Esophagus squamous epithelium (tissue), 5 donors: ENCODE data around the gene SHISA5. TPM values are rescaled to one million over a fixed set of nuclear protein-coding genes. Genes with fewer than 3 reads are reported as not detected.

Source experiments
- DNase-seq: peaks from one replicate; lab custom pipeline; 2025; lab: John Stamatoyannopoulos, UW
- H3K27ac ChIP-seq, 4 donors: fragments of 200-600 bp; sonication (generic); one replicate each; pipeline ENCODE4 v1.5.1; 2016 to 2019; ENCODE audit warnings: mild to moderate bottlenecking in 1 of 4
- H3K27me3 ChIP-seq, 4 donors: fragments of 200-600 bp; sonication (generic); 1 replicate in 3 of 4; 2 replicates in 1 of 4; pipeline versions ENCODE4 v1.5.1 to v1.6.0; 2017 to 2021; ENCODE audit warnings: antibody characterized with exemption in 1 of 4
- H3K36me3 ChIP-seq, 3 donors: fragments of 200-600 bp; sonication (generic); one replicate each; pipeline ENCODE4 v1.5.1; 2016 to 2019
- H3K4me1 ChIP-seq, 3 donors: fragments of 200-600 bp; sonication (generic); one replicate each; pipeline ENCODE4 v1.5.1; 2017 to 2019
- H3K4me3 ChIP-seq, 4 donors: fragments of 200-600 bp; sonication (generic); 1 replicate in 3 of 4; 2 replicates in 1 of 4; pipeline ENCODE4 v1.5.1; 2016 to 2019; ENCODE audit warnings: mild to moderate bottlenecking in 2 of 4, moderate library complexity in 1 of 4
- H3K9me3 ChIP-seq, 3 donors: fragments of 200-600 bp; sonication (generic); one replicate each; pipeline ENCODE4 v1.5.1; 2016 to 2019
- CTCF ChIP-seq, 6 experiments: fragments of 450-650 bp in 4 of 6; fragments of 200-600 bp in 2 of 6; sonication (generic) in 2 of 6; IDR thresholded peaks; one replicate each; pipeline ENCODE4 v1.5.1; 2016 to 2019; ENCODE audit warnings: antibody characterized with exemption in 6 of 6, mild to moderate bottlenecking in 4 of 6, moderate library complexity in 4 of 6
- POLR2A ChIP-seq, 4 donors: fragments of 450-650 bp; IDR thresholded peaks; one replicate each; pipeline ENCODE4 v1.6.1; 2017; ENCODE audit warnings: antibody characterized with exemption in 4 of 4, mild to moderate bottlenecking in 4 of 4, moderate library complexity in 3 of 4
- WGBS, 2 donors: methylation state at CpG; one replicate each; pipeline ENCODE4 v1.1.5; 2018; 5-methylcytosine and 5-hydroxymethylcytosine counted together
- intact Hi-C: fragments of 100-400 bp; cut with DNase I; formaldehyde crosslinking; loops from one replicate; pipeline ENCODE4 v1.15.0; 2022
- total RNA-seq, 4 donors: library from RNA; depleted of rRNA; stranded (reverse); fragments of >200 nt; gene quantifications; one replicate each; pipeline ENCODE4 v1.1.0, GENCODE V29; 2016
- donor health status: DM: yes; HTN: yes; CAD: no.

SHISA5 gene
- total RNA-seq, 4 donors from 2014 or later: 71.8 to 138 (median 115) TPM

- Histone ChIP-seq H3K27ac (peak overlapping the region; percentile 95 to 98 (median 96)), H3K36me3 (peaks cover 8 to 28% (median 13%) of the 10 kb centered on the region in 3 donors), H3K27me3 (no peaks in the 10 kb centered on the region), H3K9me3 (no peaks in the 10 kb centered on the region), H3K4me1 (peaks cover 60 to 93% (median 72%) of the 10 kb centered on the region in 3 donors), H3K4me3 (peak overlapping the region; percentile 67 to 90 (median 82))
- WGBS, 2 donors: 36 to 60% methylated on average over 7 to 9 of the region's 9 CpGs
- TF ChIP-seq POLR2A (IDR thresholded peaks at IDR 0.05): no peak
- no peak for TF ChIP-seq CTCF (IDR thresholded peaks at IDR 0.05)
- intact Hi-C loops: no loop called here
- DNase-seq: no peak
These were observed 76.4 kb downstream of the SHISA5 start for GRCh38 chr3:48427630-48427962.

DNA sequence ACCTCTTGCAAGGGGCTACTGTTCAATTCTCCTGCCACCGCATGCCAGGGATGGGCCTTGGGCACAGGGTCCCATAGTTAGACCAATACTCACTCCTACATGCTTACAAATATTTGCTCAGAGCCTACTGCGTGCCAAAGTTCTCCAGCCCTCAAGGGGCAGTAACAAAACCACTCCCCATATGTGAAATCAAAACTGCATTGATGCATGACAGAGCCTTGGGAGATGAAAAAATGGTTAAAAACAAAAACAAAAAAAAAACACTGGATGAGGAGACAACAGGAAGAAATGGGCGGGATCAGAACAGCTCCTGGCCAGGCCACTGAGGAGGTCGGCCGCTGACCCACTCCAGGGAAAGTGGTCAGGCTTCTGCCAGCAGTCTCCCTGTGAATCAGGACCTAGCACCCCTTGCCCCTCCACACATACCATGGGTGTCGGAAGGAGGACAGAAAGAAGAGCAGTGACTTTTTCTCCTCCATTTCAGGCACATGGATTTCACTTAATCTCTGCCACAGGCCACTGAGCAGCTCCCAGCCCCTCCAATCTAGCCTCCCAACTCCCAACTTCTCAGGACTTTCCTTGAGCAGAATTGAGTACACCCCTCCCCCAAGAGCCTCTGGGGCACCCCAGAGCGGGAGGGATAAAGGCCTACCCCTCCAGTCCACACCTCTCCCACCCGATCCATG lies 76.9 kb downstream of the SHISA5 start:
- intact Hi-C loops: no loop called here
- H3K27ac ChIP-seq: peak overlapping the region; percentile 95 to 98 (median 96)
- peak overlapping the region; percentile 67 to 90 (median 82) for H3K4me3 ChIP-seq
- peaks cover 8 to 33% (median 13%) of the 10 kb centered on the region in 3 donors for H3K36me3 ChIP-seq
- WGBS, 2 donors: 20 to 32% methylated on average over 7 to 8 of the region's 8 CpGs
- no peak for DNase-seq
- no peaks in the 10 kb centered on the region for H3K27me3 ChIP-seq
- TF ChIP-seq CTCF (IDR thresholded peaks at IDR 0.05): no peak
- no peak for TF ChIP-seq POLR2A (IDR thresholded peaks at IDR 0.05)
- H3K4me1 ChIP-seq: peaks cover 61 to 93% (median 73%) of the 10 kb centered on the region in 3 donors
- H3K9me3 ChIP-seq: no peaks in the 10 kb centered on the region

DNA sequence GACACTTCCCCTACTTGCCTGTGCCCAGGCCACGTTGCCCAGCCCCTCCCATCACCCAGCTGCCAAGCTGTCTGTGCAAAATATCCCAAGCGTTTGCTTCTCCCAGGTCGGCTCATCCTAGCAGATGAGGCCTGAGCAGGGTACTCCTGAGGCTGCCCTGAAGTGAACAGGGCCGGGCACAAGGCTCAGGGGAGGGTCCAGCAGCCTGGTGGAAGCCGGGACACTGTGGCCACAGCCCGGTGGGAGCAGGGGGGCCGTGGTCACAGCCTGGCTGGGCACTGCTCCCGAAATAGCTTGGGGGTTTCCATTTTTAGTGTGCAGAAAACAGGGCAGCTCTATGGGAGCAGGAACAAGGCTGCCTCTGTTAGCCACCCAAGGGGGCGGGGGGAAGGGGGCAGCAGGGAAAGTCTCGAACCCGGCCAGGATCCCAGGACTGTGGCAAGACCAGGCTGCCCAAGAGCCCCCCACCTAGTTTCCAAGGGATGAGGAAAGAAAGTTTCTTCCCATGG lies 77.5 kb downstream of the SHISA5 start:
- Histone ChIP-seq H3K9me3 (no peaks in the 10 kb centered on the region), H3K4me3 (peak overlapping the region; percentile 67 to 90 (median 82)), H3K36me3 (peaks cover 8 to 39% (median 13%) of the 10 kb centered on the region in 3 donors), H3K27ac (peak overlapping the region; percentile 83 to 98 (median 96)), H3K4me1 (peaks cover 58 to 93% (median 67%) of the 10 kb centered on the region in 3 donors), H3K27me3 (no peaks in the 10 kb centered on the region)
- DNase-seq: no peak
- intact Hi-C loops: no loop called here
- 9% methylated on average over 7 of the region's 11 CpGs; no CpG with 5 or more reads in 1 of the 2 donors for WGBS, 2 donors
- TF ChIP-seq POLR2A (IDR thresholded peaks at IDR 0.05) (no peak), CTCF (IDR thresholded peaks at IDR 0.05) (no peak)

GRCh38 chr3:48425281-48425812 lies 78.6 kb downstream of the SHISA5 start:
- WGBS, 2 donors: 45 to 49% methylated on average over 2 to 5 of the region's 13 CpGs
- no peak for DNase-seq
- Histone ChIP-seq H3K9me3 (no peaks in the 10 kb centered on the region), H3K27me3 (no peaks in the 10 kb centered on the region), H3K27ac (peak overlapping the region; percentile 83 to 98 (median 96)), H3K36me3 (peaks cover 13 to 50% (median 16%) of the 10 kb centered on the region in 3 donors), H3K4me1 (peaks cover 48 to 89% (median 56%) of the 10 kb centered on the region in 3 donors), H3K4me3 (peak overlapping the region in 2 of 4 donors; percentile 81 to 83)
- TF ChIP-seq CTCF (IDR thresholded peaks at IDR 0.05) (no peak), POLR2A (IDR thresholded peaks at IDR 0.05) (no peak)
- intact Hi-C loops: no loop called here
